Measurements from ENCODE around the gene JAGN1. TPM values are rescaled to one million over a fixed set of nuclear protein-coding genes. Genes with fewer than 3 reads are reported as not detected.
A peak's percentile ranks its signal among the peaks of the same experiment; 100 is the strongest.

Gene JAGN1
- total RNA-seq, 4 donors from 2014 or later = 29.5 to 71.3 (median 49.8) TPM

DNA sequence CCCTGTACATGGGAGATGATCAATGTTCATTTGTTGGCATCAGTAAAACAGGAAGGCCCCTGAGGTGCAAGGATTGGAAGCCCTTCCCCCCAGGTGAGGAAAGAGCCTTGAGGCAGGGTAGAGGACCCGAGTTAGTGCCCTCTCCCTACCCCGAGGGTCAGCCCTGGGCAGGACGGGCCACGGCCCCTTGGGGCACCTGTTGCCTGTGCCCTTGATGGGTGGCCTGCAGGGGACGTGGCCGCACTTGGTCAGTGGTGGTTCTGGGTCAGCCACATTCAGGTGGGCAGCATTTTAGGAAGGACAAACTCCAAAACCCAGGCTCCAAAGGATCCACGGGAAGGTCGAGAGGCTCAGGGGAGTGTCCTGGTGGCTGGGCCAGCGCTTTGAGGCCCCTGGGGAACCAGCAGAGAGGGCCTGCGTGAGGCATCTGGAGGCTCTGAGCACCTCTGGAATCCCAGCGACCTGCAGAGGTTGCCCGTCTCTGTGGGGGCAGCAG, 30.8 kb upstream of the JAGN1 start:
- Histone ChIP-seq H3K36me3 (no peaks in the 10 kb centered on the region), H3K4me3 (no peak overlapping the region), H3K27ac (no peak overlapping the region), H3K9me3 (no peaks in the 10 kb centered on the region), H3K27me3 (no peaks in the 10 kb centered on the region), H3K4me1 (peaks cover 22% of the 10 kb centered on the region)
- DNase-seq (ENCODE audit: low spot score in 2 of 2) = no peak
- WGBS = no CpG with 5 or more reads among the region's 12 CpGs
- TF ChIP-seq POLR2AphosphoS5 (IDR thresholded peaks at IDR 0.05) (no peak), POLR2A (IDR thresholded peaks at IDR 0.05) (no peak), EP300 (IDR thresholded peaks at IDR 0.05) (no peak)
- TF ChIP-seq, protein P1, sequence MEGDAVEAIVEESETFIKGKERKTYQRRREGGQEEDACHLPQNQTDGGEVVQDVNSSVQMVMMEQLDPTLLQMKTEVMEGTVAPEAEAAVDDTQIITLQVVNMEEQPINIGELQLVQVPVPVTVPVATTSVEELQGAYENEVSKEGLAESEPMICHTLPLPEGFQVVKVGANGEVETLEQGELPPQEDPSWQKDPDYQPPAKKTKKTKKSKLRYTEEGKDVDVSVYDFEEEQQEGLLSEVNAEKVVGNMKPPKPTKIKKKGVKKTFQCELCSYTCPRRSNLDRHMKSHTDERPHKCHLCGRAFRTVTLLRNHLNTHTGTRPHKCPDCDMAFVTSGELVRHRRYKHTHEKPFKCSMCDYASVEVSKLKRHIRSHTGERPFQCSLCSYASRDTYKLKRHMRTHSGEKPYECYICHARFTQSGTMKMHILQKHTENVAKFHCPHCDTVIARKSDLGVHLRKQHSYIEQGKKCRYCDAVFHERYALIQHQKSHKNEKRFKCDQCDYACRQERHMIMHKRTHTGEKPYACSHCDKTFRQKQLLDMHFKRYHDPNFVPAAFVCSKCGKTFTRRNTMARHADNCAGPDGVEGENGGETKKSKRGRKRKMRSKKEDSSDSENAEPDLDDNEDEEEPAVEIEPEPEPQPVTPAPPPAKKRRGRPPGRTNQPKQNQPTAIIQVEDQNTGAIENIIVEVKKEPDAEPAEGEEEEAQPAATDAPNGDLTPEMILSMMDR (IDR thresholded peaks at IDR 0.05) = no peak

DNA sequence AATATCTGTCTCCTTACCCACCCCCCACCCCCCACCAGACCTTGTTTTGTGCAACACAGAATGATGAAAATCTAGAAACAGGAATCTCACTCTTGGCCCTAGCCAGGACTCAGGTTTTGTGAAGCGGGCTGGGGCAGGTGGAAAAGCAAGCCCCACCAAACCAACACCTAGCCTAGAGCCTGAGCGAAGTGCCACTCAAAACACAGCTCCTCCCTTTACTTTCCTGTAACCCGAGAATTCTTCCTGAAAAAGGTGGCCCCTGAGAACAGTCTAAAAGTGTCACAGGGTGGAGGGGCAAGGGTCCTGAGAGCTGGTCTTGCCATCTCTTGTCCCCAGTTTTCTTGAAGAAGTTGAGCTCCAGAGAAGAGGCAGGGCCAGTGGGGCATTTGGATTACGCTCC, 29.2 kb upstream of the JAGN1 start:
- Histone ChIP-seq H3K27ac (no peak overlapping the region), H3K27me3 (no peaks in the 10 kb centered on the region), H3K36me3 (no peaks in the 10 kb centered on the region), H3K4me1 (peaks cover 30% of the 10 kb centered on the region), H3K9me3 (no peaks in the 10 kb centered on the region), H3K4me3 (no peak overlapping the region)
- WGBS = 93% methylated on average over 4 of the region's 4 CpGs
- no peak for DNase-seq (ENCODE audit: low spot score in 2 of 2)
- TF ChIP-seq EP300 (IDR thresholded peaks at IDR 0.05) (no peak), POLR2AphosphoS5 (IDR thresholded peaks at IDR 0.05) (no peak), POLR2A (IDR thresholded peaks at IDR 0.05) (no peak)
- TF ChIP-seq, protein P1 (IDR thresholded peaks at IDR 0.05) = no peak

DNA sequence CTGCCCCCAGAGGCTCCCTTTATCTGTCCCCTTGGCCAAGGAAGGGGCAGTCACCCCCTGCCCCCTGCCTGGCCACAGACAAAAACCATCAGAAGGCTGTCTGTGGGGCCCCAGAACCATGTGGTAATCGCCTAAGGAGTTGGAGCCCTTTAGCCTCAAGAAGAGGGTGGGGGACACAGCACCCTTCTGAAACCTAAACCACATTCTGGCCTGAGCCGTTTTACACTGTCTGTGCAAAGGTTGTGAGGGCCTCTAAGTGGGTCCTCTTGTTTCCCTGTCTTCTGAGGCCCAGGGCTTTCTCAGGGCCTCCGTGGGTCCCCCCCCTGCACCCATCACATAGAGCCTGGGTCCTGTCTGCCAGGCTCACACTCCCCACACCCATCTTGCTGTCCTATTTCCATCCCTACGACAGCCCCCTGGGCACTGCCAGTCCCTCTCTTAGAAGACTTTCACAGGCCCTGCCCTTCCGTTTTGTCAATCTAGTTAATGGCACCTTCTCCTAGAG, 28.7 kb upstream of the JAGN1 start:
- 97% methylated on average over 5 of the region's 5 CpGs for WGBS
- Histone ChIP-seq H3K36me3 (no peaks in the 10 kb centered on the region), H3K27ac (no peak overlapping the region), H3K9me3 (no peaks in the 10 kb centered on the region), H3K4me3 (no peak overlapping the region), H3K4me1 (peaks cover 33% of the 10 kb centered on the region), H3K27me3 (no peaks in the 10 kb centered on the region)
- TF ChIP-seq, protein P1 (IDR thresholded peaks at IDR 0.05) = no peak
- TF ChIP-seq POLR2AphosphoS5 (IDR thresholded peaks at IDR 0.05) = no peak
- no peak for TF ChIP-seq POLR2A (IDR thresholded peaks at IDR 0.05)
- no peak for TF ChIP-seq EP300 (IDR thresholded peaks at IDR 0.05)
- no peak for DNase-seq (ENCODE audit: low spot score in 2 of 2)

DNA sequence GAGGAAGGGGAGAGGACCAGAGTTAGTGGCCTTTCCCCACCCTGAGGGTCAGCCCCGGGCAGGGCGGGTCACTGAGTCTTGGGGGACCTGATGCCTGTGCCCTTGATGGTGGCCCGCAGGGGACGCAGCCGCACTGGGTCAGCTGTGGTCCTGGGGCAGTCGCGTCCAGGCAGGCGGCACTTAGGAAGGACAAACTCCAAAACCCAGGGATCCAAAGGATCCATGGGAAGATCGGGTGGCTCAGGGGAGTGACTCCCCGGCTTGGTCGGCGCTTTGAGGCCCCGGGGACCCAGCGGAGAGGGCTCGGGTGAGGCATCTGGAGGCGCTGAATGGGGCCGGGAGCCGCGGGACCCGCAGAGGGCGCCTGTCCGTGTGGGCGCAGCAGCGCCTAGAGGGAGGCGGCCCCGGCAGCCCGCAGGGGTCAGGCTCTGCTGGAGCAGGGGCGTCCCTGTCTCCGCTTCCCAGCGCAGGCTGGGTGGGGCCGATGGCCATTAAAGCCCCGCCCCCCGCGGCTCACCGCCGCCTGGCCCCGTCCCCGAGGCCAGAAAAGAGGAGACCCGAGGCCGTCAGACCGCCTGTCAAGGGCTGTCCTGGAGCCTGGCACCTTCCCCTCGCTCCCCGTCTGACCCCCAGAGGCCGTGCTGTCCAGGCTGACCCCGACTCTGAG, 27.9 kb upstream of the JAGN1 start:
- Histone ChIP-seq H3K4me3 (peak overlapping the region; percentile 45), H3K4me1 (peaks cover 33% of the 10 kb centered on the region), H3K27me3 (no peaks in the 10 kb centered on the region), H3K36me3 (no peaks in the 10 kb centered on the region), H3K9me3 (no peaks in the 10 kb centered on the region), H3K27ac (peak overlapping the region; percentile 34)
- TF ChIP-seq, protein P1 (IDR thresholded peaks at IDR 0.05) = peak in 1 of 2 donors; percentile 54
- no peak for TF ChIP-seq EP300 (IDR thresholded peaks at IDR 0.05)
- WGBS = 21% methylated on average over 29 of the region's 45 CpGs
- DNase-seq (ENCODE audit: low spot score in 2 of 2) = peak; percentile 74 to 84

DNA sequence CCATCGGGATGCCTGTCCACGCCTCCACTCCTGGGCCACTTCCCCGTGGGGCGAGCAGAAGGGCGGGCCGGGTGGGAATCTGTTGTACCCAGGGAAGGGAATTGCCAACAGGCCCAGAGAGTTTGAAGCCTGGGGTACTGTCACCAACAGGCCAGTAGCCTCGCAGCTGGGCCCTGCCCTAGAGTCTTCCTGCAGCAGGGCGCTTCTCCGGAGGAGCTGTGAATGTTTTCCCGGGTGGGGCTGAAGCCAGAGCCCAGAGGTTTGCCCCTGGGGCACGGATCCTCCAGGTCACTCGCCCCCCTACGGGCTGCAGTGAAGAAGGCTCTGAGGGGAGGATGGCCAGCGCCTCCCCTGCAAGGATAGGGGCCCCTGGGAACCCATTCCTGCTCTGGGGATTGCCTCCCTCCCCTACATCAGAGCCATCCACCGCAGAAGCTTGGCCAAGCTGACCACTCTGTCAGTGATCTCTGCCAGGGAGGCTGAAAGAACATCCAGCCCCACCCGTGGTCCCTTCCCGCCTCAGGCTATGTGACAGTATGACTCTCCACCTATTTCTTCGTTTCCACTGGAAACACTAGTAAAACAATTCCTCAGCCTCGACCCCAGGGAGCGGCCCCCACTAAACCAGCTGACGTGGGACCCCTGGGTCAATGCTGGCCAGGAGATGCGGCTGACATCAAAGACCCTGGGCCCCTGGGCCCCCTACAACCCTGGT, 27.2 kb upstream of the JAGN1 start:
- Histone ChIP-seq H3K9me3 (no peaks in the 10 kb centered on the region), H3K27me3 (no peaks in the 10 kb centered on the region), H3K27ac (peak overlapping the region; percentile 34), H3K4me3 (peak overlapping the region; percentile 45), H3K36me3 (no peaks in the 10 kb centered on the region), H3K4me1 (peaks cover 33% of the 10 kb centered on the region)
- DNase-seq (ENCODE audit: low spot score in 2 of 2) = no peak
- TF ChIP-seq, protein P1 (IDR thresholded peaks at IDR 0.05) = no peak
- TF ChIP-seq POLR2AphosphoS5 (IDR thresholded peaks at IDR 0.05) = no peak
- TF ChIP-seq EP300 (IDR thresholded peaks at IDR 0.05) = no peak
- no peak for TF ChIP-seq POLR2A (IDR thresholded peaks at IDR 0.05)
- 53% methylated on average over 11 of the region's 22 CpGs for WGBS

Data from suprapubic skin (tissue), 4 donors.